GM10266 (cell line): ENCODE measurements around the gene SLC49A3.

Experiments used
- DNase-seq: peaks from one replicate; pipeline ENCODE4 v3.0.0; 2012; ENCODE audit errors: extremely low spot score
- TF ChIP-seq, protein P1 (sequence below): IDR thresholded peaks from 2 replicates; pipeline ENCODE4 v1.5.1; 2012; ENCODE audit warnings: mild to moderate bottlenecking, low read depth; ENCODE audit not compliant: control insufficient read depth, insufficient read depth; ENCODE audit errors: missing control alignments

Gene SLC49A3

DNA sequence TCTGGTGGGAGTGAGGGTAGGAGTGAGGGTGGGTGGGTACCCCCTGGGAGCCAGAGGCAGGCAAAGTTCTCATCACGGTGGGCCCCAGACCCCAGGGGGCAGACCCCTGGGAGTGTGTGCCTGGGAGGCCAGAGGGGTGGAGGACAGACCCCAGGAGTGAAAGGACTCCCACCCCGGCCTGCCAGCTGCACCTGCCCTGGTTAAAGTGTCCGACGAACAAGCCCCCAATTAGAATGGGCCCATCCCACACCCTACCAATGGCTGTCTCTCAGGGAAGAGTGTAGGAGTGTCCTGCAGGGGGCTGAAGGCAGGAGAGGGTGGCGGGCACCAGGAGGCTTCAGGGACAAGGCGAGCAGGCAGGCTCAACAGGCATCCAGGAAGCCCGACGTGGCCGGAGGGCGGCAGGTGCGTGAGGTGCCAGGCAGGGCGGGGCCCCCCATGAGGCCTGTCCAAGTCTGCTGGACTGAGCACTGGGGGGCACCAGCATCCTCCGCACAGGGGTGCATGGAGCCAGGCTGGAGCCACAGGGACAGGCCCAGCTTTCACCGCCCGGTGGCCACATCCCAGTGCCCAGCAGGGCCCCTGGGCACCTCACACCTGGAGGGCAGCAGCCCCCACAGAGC lies 54.9 kb downstream of the SLC49A3 start:
- TF ChIP-seq, protein P1, sequence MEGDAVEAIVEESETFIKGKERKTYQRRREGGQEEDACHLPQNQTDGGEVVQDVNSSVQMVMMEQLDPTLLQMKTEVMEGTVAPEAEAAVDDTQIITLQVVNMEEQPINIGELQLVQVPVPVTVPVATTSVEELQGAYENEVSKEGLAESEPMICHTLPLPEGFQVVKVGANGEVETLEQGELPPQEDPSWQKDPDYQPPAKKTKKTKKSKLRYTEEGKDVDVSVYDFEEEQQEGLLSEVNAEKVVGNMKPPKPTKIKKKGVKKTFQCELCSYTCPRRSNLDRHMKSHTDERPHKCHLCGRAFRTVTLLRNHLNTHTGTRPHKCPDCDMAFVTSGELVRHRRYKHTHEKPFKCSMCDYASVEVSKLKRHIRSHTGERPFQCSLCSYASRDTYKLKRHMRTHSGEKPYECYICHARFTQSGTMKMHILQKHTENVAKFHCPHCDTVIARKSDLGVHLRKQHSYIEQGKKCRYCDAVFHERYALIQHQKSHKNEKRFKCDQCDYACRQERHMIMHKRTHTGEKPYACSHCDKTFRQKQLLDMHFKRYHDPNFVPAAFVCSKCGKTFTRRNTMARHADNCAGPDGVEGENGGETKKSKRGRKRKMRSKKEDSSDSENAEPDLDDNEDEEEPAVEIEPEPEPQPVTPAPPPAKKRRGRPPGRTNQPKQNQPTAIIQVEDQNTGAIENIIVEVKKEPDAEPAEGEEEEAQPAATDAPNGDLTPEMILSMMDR: no peak
- no peak for DNase-seq

DNA sequence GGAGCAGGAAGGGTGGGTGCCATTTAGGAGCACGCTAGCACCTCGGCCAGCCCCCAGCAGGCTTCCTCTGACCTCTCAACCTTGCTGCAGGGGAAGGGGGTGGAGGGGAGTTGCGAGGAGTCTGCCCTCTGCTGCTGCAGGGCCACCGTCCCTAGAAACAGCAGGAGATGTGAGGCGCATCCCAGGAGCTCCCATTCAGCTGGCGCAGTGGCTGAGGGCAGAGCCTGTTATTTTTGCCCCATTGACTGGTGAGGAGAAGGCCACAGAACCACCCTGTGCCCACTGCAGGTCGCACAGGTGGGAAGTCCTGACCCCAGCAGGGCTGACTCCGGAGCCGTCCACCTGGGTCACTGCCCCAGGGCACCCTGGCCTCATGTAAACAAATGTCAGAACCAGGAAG lies 55.5 kb downstream of the SLC49A3 start:
- DNase-seq: no peak
- TF ChIP-seq, protein P1: no peak

DNA sequence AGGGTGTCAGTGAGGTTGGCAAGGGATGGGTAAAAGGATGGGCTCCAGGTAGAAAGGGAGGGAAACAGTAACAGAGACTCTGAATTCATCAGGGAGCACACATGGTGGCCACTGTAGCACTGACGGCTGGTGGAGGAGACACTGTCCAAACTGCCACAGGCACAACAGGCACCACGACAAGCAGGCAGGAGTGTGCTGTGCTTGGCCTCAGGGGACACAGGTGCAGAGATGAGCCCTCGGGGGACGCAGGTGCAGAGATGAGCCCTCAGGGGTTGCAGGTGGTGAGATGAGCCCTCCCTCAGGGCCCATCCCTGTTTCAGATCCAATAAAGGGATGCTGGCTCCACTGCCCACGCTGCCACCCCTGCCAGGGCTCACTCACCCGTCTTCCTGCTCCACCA lies 56.0 kb downstream of the SLC49A3 start:
- TF ChIP-seq, protein P1: no peak
- no peak for DNase-seq

DNA sequence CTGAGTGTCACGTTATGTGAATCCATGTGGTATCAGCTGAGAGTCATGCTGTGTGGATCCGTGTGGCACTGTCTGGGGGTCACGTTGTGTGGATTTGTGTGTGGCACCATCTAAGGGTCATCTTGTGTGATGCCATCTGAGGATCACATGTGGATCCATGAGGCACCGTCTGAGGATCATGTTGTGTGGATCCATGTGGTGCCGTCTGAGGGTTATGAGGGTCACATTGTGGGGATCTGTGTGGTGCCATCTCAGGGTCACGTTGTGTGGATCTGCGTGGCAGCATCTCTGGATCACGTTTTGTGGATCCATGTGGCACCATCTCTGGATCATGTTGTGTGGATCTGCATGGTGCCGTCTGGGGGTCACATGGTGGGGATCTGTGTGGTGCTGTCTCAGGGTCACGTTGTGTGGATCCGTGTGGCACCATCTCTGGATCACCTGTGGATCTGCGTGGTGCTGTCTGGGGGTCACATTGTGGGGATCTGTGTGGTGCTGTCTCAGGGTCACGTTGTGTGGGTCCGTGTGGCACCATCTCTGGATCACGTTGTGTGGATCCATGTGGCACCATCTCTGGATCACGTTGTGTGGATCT lies 56.7 kb downstream of the SLC49A3 start:
- DNase-seq: no peak
- TF ChIP-seq, protein P1: no peak
